ENCODE results near the gene TMEM62.

Gene TMEM62

DNA sequence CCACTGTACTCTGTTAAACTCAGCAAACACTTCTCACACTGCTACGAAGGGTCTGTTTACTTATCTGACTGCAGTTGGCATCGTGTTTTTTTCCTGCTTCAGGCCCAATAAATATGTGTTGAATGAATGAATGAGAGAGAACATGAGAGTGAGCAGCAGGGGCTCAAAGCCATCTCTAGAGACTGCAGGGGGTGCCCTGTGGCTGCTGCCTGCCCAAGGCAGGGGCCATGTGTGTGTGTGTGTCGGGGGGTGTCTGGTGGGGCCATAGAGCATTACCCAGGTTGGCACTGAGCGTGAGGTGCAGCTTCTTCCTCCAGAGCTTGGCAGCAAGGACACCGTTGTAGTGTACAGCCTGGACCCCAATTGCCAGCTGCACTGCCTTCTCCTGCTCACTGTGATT is 72.7 kb downstream of the TMEM62 start:
- TF ChIP-seq, protein P1, sequence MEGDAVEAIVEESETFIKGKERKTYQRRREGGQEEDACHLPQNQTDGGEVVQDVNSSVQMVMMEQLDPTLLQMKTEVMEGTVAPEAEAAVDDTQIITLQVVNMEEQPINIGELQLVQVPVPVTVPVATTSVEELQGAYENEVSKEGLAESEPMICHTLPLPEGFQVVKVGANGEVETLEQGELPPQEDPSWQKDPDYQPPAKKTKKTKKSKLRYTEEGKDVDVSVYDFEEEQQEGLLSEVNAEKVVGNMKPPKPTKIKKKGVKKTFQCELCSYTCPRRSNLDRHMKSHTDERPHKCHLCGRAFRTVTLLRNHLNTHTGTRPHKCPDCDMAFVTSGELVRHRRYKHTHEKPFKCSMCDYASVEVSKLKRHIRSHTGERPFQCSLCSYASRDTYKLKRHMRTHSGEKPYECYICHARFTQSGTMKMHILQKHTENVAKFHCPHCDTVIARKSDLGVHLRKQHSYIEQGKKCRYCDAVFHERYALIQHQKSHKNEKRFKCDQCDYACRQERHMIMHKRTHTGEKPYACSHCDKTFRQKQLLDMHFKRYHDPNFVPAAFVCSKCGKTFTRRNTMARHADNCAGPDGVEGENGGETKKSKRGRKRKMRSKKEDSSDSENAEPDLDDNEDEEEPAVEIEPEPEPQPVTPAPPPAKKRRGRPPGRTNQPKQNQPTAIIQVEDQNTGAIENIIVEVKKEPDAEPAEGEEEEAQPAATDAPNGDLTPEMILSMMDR (IDR thresholded peaks at IDR 0.05; ENCODE audit: borderline replicate concordance, control extremely low read depth, extremely low read depth, insufficient read depth, missing control alignments), result no peak
- DNase-seq (ENCODE audit: low spot score), result no peak
- in situ Hi-C loops (cut with MboI; ENCODE audit: low sequenced_read_pairs, unreplicated experiment), result no loop called here

DNA sequence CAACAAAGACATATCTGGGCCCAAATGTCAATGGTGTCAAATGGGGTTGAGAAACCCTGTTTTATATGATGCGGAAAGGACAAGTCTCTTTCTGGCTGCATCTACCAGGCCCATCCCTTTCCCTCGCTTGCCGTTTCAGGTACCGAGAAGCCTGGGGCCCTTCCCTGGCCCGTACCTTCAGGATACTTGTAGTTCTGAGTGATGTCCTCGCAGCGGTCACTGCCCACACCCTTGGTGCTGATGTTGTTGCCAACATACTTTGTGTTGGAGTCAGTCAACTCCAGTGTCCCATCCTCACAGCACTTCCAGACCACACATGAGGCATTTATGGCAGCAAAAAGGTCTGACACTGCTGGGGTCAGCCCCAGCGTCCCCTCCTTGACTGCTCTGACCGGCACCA is 73.6 kb downstream of the TMEM62 start:
- in situ Hi-C loops (cut with MboI; ENCODE audit: low sequenced_read_pairs, unreplicated experiment), result no loop called here
- no peak for DNase-seq (ENCODE audit: low spot score)
- TF ChIP-seq, protein P1 (IDR thresholded peaks at IDR 0.05; ENCODE audit: borderline replicate concordance, control extremely low read depth, extremely low read depth, insufficient read depth, missing control alignments), result no peak

DNA sequence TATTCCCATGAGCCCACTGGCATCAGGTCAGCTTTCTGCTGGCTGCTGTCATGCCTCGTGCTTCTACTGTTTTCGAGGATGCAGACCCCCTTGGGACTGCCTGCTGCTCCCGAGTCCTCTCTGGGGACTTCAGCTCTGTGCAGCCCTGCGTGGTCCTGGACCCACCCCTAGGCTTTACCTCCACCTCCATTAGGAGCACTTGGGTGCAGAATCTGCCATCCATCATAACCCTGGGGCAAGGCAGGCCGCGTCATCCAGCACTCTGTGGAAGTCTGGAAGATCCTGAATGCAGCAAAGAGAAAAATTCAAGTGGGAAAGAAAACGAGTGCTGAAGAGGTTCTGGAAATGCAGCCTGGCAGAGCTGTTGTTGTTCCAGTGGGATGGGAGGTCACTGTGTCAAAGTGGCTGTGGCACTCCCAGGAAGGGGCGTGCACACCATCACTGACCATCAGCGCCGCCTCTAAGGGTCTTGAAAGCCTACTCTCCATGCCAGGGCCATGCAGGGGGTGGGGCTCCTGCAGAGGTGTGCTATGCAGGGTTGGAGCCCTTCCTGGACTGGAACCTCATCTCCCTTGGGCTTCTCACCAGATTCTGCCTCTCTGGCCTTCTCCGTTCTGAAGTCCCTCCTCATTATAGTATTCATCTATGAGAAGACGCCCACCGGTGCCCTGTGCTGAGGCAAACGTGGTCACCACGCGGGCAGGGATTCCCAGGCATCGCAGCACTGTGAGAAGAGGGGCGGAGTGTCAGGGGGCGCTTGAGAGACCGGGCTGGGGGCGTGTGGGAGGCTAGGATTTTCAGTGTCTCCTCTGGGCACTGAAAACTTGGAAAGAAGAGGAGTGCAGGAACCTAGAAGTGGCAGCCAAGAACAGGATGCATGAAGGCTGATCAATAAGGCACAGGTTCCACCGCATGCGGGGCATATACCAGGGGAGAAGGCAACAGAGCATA is 74.9 kb downstream of the TMEM62 start:
- TF ChIP-seq, protein P1 (IDR thresholded peaks at IDR 0.05; ENCODE audit: borderline replicate concordance, control extremely low read depth, extremely low read depth, insufficient read depth, missing control alignments), result no peak
- DNase-seq (ENCODE audit: low spot score), result no peak
- in situ Hi-C loops (cut with MboI; ENCODE audit: low sequenced_read_pairs, unreplicated experiment), result no loop called here

DNA sequence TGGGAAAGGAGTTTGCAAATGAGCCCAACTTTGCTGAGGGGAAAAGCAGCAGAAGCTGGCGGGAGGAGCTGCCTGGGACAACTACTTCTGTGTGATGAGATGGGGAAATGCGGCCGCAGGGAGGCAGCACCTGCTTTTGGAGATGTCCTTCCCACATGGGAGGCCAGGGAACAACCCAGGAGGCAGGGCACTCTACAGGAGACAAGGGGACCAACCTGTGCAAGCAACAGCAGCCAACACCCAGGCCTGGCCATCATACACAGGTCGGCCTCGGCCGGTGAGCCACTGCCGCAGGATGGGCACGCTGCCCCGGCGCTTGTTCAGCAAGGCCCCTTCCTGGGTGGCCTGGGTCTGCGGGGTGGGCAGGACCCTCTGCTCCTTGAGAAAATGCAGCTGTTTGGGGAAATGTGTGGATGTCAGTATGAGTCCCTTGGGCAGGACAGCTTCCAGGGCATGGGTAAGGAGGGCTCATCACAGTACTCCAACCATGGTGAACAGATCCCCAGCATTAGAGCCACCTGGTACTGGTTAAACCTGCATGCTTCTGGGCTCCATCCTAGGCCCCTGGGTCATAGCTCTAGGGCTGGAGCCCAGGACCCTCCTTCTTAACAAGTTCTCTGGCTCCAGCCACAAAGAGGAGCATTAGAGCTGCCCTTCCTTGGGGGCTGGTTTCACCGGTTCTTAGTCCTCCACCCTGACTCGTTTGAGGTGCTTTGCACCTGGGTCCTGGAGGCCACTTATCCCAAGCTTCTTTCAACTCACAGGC is 75.9 kb downstream of the TMEM62 start:
- peak; percentile 71 for DNase-seq (ENCODE audit: low spot score)
- in situ Hi-C loops (cut with MboI; ENCODE audit: low sequenced_read_pairs, unreplicated experiment), result no loop called here

DNA sequence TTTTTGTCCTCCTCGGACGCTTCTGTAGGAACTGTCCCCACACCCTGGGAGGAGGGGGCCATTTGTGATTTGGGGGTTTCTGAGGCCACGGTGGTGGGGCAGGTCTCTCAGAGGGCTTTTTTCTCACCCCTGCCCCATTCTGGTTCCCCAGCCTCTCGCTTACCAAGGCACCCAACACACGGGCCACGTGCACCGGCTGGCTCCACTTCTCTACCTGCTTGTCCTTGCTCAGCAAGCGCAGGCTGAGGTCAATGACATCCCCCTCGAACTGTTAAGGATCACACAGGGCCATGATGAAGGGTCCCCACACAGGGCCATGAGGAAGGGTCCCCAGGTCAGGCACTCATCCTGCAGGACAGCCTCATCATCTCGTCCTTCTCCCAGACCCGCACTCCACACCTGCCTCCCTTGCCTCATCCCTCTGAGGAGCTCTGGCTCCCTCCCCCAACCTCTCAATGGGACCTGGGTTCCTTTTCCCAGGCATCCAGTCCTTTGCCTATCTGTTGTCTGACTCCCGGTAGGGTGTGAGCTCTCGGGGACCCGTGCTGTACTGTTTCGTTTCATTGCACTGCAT is 76.9 kb downstream of the TMEM62 start:
- TF ChIP-seq, protein P1 (IDR thresholded peaks at IDR 0.05; ENCODE audit: borderline replicate concordance, control extremely low read depth, extremely low read depth, insufficient read depth, missing control alignments), result no peak
- in situ Hi-C loops (cut with MboI; ENCODE audit: low sequenced_read_pairs, unreplicated experiment), result no loop called here
- no peak for DNase-seq (ENCODE audit: low spot score)

More for the DNA sequence above, 75.9 kb downstream of the TMEM62 start:
- TF ChIP-seq, protein P1 (IDR thresholded peaks at IDR 0.05; ENCODE audit: borderline replicate concordance, control extremely low read depth, extremely low read depth, insufficient read depth, missing control alignments), result no peak

DNA sequence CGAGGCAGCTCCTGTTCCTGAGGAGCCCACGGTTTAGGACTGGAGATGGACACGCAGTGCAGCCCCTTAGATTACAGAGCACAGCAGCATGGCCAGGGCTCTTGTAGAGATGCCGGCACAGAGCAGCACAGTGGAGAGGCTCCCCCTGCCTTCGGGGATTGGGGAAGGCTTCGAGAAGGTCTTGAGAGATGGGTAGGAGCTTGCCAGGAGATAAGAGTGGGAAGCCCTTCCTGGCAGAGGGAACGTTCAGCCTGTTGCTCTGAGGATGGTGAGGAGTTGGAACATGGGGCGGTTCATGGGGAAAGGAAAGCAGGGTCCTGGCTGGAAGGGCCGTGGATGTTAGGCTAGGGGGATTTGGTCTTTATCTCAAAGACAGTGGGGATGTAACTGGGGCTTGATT is 77.4 kb downstream of the TMEM62 start:
- in situ Hi-C loops (cut with MboI; ENCODE audit: low sequenced_read_pairs, unreplicated experiment), result no loop called here
- no peak for DNase-seq (ENCODE audit: low spot score)
- TF ChIP-seq, protein P1 (IDR thresholded peaks at IDR 0.05; ENCODE audit: borderline replicate concordance, control extremely low read depth, extremely low read depth, insufficient read depth, missing control alignments), result no peak
